Measurements from ENCODE around the gene CGGBP1.
"Not testable (repeated sequence)": the region's sequence is repeated elsewhere in the genome, so short reads cannot be mapped to it uniquely, and the experiment has no call there.

The CGGBP1 gene

DNA sequence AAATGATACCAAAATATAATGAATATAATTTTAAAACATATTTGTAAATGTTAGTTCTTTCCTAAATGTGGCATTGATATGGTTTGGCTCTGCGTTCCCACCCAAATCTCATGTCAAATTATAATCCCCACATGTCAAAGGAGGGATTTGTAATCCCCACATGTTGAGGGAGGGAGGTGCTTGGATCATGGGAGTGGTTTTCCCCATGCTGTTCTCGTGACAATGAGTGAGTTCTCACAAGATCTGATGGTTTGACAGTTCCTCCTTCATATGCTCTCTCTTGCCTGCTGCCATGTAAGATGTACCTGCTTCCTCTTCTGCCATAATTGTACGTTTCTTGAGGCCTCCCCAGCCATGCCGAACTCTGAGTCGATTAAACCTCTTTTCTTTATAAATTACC lies 12.0 kb downstream of the CGGBP1 start:
- Mint-ChIP-seq H3K27ac (no peak overlapping the region), H3K4me3 (no peak overlapping the region), H3K36me3 (no peaks in the 10 kb centered on the region), H3K9me3 (no peaks in the 10 kb centered on the region), H3K4me1 (peaks cover 24% of the 10 kb centered on the region), H3K27me3 (no peaks in the 10 kb centered on the region)

DNA sequence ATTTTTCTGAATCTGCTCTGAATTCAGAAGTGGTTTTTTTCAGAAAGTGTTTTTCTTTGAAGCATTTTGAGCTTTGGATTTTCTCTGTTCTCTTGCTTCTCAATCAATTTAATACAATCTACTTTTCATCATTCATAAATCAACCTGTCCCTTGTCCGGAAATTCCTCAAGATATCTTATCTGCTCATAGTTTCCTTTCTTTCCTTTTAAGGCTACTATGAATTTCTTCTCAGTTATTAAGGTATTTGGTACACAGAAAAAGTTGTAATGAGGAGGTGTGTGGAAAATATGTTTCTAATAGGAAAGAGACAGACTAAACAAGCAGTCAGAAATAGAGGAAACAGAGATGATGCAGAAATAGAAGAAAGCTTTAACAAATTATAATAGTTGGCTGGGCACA lies 14.4 kb downstream of the CGGBP1 start:
- Mint-ChIP-seq H3K36me3 (no peaks in the 10 kb centered on the region), H3K9me3 (no peaks in the 10 kb centered on the region), H3K4me1 (peaks cover 20% of the 10 kb centered on the region), H3K4me3 (no peak overlapping the region), H3K27ac (peak overlapping the region; percentile 90), H3K27me3 (no peaks in the 10 kb centered on the region)

DNA sequence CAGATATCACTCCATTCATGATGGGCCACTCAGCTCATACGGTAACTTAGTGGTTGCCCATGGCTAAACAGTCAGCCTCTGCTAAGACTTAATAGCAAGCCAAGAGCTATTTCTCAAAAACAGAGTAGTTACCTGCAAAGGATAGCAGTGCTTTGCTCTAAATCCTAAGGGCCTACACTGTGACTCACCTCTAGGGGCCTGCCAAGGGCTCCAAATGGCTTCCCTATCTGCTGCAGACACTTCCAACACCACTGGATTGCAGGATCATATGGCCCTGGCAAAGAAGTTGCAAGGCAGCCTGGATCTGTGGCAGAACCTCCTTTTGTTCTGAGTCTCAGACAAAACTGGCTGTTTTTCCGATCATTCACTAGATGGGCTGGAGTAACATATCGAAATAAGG lies 17.8 kb downstream of the CGGBP1 start:
- no peaks in the 10 kb centered on the region for H3K27me3 Mint-ChIP-seq
- H3K27ac Mint-ChIP-seq, result no peak overlapping the region
- H3K4me3 Mint-ChIP-seq, result no peak overlapping the region
- H3K4me1 Mint-ChIP-seq, result peaks cover 13% of the 10 kb centered on the region
- H3K36me3 Mint-ChIP-seq, result no peaks in the 10 kb centered on the region
- no peaks in the 10 kb centered on the region for H3K9me3 Mint-ChIP-seq

DNA sequence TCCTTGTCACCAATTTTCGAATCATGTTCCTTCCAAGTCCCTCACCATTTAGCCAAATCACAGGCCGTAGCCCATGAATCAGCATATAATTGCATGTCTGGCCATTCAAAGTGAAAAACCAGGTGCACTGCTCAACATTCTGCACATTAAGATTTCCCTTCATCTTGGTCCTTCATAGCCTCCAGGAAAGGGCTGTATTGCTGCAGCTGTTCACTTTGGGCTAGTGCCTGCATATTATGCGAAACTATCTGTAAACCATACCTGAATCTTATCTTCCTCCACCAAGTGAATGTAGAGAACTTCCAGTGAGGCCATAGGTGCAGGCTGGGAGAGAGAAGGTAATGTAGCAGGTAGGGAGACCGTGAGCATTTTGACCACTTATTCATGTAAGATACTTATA lies 18.3 kb downstream of the CGGBP1 start:
- no peaks in the 10 kb centered on the region for H3K9me3 Mint-ChIP-seq
- no peak overlapping the region for H3K27ac Mint-ChIP-seq
- H3K36me3 Mint-ChIP-seq, result peaks cover under 1% of the 10 kb centered on the region
- H3K4me3 Mint-ChIP-seq, result no peak overlapping the region
- peaks cover 10% of the 10 kb centered on the region for H3K4me1 Mint-ChIP-seq
- no peaks in the 10 kb centered on the region for H3K27me3 Mint-ChIP-seq

DNA sequence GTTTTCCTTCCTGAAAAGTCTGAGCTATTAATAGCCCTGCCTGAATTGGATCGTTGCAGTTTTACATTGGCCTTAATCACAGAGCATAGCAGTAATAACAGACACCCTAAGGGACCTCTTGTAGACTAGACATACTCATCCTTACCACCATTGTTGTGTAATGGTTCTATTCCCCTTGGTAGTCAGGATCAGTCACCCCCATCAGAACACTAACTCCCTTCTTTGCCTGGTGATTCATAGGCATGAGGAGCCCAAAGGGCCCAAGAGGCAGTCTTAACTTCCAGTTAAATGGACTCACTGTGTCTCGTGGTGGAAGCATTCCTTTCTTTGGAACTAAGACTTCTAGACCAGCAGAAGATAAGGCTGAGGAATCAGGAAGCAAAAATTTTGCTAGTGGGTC lies 20.2 kb downstream of the CGGBP1 start:
- Mint-ChIP-seq H3K36me3 (peaks cover 1% of the 10 kb centered on the region), H3K27me3 (no peaks in the 10 kb centered on the region), H3K9me3 (no peaks in the 10 kb centered on the region), H3K4me1 (peaks cover 12% of the 10 kb centered on the region), H3K4me3 (no peak overlapping the region), H3K27ac (no peak overlapping the region)

DNA sequence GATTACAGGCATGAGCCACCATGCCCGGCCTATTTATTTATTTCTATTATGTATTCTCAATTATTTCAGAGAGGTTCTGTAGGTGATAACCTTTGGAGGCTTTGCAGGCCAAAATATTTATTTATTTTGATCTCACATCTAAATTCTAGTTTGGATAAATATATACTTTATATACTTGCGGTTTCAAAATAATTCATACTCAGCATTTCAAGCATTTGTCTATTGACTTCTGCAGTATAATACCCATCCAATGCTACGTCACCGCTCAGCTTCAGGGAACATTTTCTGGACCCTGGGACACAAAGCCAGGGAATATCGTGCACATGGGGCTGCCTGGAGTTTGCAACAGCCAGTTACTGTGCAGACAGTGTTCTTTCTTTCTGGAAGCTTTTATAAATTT lies 22.6 kb downstream of the CGGBP1 start:
- Mint-ChIP-seq H3K4me1 (peaks cover 36% of the 10 kb centered on the region), H3K27ac (no peak overlapping the region), H3K9me3 (no peaks in the 10 kb centered on the region), H3K4me3 (no peak overlapping the region), H3K27me3 (no peaks in the 10 kb centered on the region), H3K36me3 (peaks cover 1% of the 10 kb centered on the region)

DNA sequence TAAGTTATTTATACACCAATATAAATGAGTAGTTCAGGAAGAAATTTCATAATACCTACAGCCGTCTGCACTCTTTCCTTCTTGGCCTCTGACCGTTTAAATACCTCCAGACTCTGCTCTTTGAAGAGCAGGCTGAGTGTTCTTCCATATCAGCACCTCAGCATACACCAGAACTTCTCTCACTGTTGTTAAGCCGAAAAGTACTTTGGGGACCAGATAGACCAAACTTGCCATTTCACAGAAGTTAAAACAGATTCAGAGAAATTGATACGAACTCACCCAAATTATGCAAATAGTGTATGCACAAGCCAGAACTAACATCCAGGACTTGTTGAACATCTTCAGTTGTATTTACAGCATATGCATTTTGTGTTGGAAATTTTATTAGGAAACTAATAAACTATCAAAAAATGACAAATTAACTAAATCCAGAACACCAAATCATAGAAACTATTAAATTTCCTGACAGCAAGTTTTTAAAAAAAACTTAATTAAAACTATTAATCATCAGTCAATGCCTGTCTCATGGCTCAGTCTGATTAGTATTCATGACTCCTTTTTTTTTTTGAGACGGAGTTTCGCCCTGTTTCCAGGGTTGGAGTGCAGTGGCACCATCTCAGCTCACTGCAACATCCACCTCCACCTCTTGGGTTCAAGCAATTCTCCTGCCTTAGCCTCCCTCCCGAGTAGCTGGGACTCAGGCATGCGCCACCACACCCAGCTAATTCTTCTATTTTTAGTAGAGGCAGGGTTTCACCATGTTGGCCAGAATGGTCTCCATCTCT lies 24.1 kb downstream of the CGGBP1 start:
- H3K9me3 Mint-ChIP-seq, result no peaks in the 10 kb centered on the region
- no peaks in the 10 kb centered on the region for H3K27me3 Mint-ChIP-seq
- H3K36me3 Mint-ChIP-seq, result peaks cover 1% of the 10 kb centered on the region
- H3K4me3 Mint-ChIP-seq, result no peak overlapping the region
- H3K4me1 Mint-ChIP-seq, result peaks cover 45% of the 10 kb centered on the region
- no peak overlapping the region for H3K27ac Mint-ChIP-seq

DNA sequence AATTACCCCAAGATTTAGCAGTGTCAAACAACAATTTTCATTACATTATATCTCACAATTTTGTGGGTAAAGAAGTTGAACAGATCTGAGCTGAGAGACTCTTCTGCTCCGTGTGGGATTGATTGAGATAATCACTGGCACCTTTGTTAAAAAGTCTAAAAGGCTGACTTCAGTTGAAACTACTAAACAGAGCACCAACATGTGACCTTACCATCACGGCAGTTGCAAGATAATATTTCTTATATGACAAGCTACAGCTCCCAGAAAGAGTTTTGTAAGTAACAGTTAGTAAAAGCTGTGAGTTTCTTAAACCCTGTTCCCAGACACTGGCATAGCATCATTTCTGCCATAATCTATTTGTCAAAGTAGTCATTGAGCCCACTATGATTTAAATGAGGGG lies 25.0 kb downstream of the CGGBP1 start:
- Mint-ChIP-seq H3K36me3 (peaks cover 1% of the 10 kb centered on the region), H3K9me3 (no peaks in the 10 kb centered on the region)

DNA sequence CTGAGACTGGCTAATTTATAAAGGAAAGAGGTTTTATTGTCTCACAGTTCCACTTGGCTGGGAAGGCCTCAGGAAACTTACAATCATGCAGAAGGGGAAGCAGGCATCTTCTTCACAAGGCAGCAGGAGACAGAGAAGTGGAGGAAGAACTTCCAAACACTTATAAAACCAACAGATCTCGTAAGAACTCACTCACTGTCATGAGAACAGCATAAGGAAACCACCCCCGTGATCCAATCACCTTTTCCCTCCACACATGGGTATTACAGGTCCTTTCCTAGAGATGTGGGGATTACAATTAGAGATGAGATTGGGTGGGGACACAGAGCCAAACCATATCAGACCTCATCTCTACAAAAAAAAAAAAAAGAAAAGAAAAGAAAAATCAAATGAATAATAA lies 25.7 kb downstream of the CGGBP1 start:
- Mint-ChIP-seq H3K27me3 (no peaks in the 10 kb centered on the region), H3K36me3 (peaks cover 1% of the 10 kb centered on the region), H3K27ac (no peak overlapping the region), H3K9me3 (no peaks in the 10 kb centered on the region), H3K4me1 (peaks cover 51% of the 10 kb centered on the region), H3K4me3 (no peak overlapping the region)

More for the DNA sequence above, 25.0 kb downstream of the CGGBP1 start:
- no peak overlapping the region for H3K27ac Mint-ChIP-seq
- H3K4me3 Mint-ChIP-seq, result no peak overlapping the region
- peaks cover 51% of the 10 kb centered on the region for H3K4me1 Mint-ChIP-seq
- H3K27me3 Mint-ChIP-seq, result no peaks in the 10 kb centered on the region

DNA sequence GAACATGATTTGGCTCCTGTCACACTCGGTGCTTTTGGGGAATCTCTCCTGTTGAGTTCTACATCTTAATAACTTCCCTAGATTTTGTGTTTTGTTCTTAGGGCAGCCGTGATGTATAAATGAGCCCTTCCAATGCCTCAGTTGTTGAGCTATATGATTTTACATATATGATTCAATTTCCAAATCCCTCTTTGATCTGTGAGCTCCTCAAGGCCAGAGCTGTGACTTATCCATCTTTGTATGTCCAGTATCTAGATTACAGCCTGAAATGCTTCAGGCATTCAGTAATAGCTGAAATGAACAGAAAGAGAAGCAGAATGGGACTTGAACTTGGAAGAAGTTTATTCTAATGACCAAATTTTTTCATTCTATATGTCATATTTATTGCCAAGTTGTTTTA lies 26.6 kb downstream of the CGGBP1 start:
- H3K27ac Mint-ChIP-seq, result peak overlapping the region; percentile 87
- H3K9me3 Mint-ChIP-seq, result no peaks in the 10 kb centered on the region
- peaks cover 51% of the 10 kb centered on the region for H3K4me1 Mint-ChIP-seq
- peak overlapping the region; percentile 86 for H3K4me3 Mint-ChIP-seq
- peaks cover 1% of the 10 kb centered on the region for H3K36me3 Mint-ChIP-seq
- no peaks in the 10 kb centered on the region for H3K27me3 Mint-ChIP-seq

DNA sequence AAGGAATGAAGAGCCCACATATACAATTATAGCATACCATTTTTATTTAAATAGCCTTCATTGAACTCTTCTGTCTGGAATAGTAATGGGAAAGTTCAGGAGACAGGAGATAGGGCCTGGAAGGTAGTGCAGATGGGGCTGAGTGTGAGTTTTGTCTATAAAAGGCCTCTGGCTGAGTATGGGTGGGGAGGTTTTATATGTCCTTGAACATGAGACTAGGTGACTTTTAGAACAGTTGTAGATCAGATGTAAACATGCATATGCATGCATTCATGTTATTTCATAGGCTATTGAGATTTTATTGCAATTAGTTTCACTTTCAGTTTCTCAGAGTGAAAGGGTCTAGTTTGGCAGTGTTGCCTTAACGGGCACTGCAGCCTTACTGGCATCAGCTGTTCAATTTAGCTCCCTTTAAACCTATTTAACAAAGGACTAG lies 27.1 kb downstream of the CGGBP1 start:
- Mint-ChIP-seq H3K9me3 (no peaks in the 10 kb centered on the region), H3K27me3 (no peaks in the 10 kb centered on the region), H3K4me3 (peak overlapping the region; percentile 86), H3K36me3 (peaks cover 1% of the 10 kb centered on the region), H3K27ac (peak overlapping the region; percentile 55), H3K4me1 (peaks cover 51% of the 10 kb centered on the region)

DNA sequence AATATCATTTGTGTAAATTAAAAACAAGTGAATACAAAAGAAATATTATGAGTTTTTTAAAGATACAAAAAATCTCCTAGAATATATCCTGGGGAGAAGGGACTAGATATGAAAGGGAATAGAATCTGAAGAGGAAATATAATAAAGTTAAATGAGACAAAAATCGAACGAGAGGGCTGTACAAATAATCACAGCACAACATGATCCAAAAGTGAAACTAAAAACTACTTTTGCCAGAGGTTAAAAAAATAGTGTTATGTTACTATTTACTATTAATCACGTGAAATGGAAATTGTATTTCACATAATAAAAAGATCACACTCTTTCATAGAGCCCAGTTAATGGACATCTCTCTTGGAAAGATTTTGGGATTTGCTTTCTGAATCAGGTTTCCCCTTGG lies 28.6 kb downstream of the CGGBP1 start:
- Mint-ChIP-seq H3K4me1 (peaks cover 51% of the 10 kb centered on the region), H3K27ac (no peak overlapping the region), H3K4me3 (peak overlapping the region; percentile 62), H3K27me3 (no peaks in the 10 kb centered on the region), H3K36me3 (no peaks in the 10 kb centered on the region), H3K9me3 (no peaks in the 10 kb centered on the region)

DNA sequence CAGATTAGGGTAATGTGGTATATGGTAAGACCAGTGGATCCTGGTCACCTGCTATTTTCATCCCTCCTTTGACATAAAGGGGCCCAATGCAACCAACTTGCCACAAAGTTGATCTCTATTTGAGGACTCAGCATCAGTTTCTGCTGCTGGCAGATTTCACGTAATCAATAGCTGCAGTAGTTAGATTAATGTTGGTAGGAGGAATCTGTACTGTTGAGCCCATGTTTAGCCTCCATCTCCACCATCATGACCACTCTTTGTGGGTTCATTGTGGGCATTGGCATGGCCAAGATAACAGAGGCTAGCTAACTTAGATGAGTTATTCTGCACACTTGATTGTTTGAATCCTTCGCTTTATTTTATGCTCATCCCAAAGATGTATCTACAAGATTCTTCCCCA lies 29.9 kb downstream of the CGGBP1 start:
- Mint-ChIP-seq H3K4me1 (peaks cover 42% of the 10 kb centered on the region), H3K4me3 (no peak overlapping the region), H3K27me3 (no peaks in the 10 kb centered on the region), H3K27ac (no peak overlapping the region), H3K9me3 (no peaks in the 10 kb centered on the region), H3K36me3 (no peaks in the 10 kb centered on the region)

DNA sequence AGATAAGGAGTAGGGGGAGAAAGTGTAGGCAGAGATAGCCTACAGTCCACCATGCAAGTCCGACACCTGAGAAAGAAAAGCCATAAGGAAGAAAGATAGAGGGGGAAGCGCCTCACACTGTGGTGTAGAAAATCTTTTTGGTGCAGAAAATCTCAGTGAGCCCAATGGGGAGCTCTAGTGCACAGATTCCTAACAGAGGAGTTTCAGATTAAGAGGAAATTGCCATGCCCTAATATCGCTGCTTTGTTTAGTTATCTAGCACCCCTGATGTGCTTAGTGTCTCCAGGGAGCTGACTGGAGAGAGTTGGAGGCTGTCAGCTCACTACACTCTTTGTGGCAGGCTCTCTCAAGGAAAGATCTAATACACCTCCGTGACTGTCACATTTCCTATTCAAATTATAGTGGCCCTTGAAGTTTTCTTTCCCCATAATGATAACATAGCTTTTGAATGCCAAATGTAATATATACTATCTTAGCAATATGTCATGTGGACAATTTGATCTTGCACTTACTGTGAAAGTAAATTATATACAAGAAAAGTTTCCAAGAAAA lies 33.7 kb downstream of the CGGBP1 start:
- no peak overlapping the region for H3K4me3 Mint-ChIP-seq
- no peaks in the 10 kb centered on the region for H3K36me3 Mint-ChIP-seq
- H3K27me3 Mint-ChIP-seq, result no peaks in the 10 kb centered on the region
- H3K4me1 Mint-ChIP-seq, result peaks cover 10% of the 10 kb centered on the region
- no peak overlapping the region for H3K27ac Mint-ChIP-seq
- H3K9me3 Mint-ChIP-seq, result no peaks in the 10 kb centered on the region

DNA sequence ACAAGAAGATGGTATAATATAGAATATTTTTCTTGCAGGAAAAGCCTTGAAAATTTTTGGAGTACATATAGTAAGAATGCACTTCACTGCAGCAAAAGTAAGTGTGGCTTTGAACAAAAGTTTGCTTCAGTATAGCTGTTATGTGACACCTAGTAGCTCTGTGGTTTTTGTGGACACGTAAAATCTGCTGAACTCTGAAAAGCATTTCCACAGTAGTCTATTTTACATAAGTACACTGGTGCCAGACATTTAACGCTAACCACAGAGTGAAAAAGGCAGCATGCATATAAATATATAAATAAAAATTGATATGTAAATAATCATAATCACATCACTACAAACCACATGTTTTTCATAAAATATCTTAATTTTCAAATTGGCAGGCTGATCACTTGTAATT lies 39.8 kb downstream of the CGGBP1 start:
- H3K27me3 Mint-ChIP-seq, result no peaks in the 10 kb centered on the region
- H3K36me3 Mint-ChIP-seq, result no peaks in the 10 kb centered on the region
- H3K9me3 Mint-ChIP-seq, result no peaks in the 10 kb centered on the region
- no peak overlapping the region for H3K4me3 Mint-ChIP-seq
- peaks cover 4% of the 10 kb centered on the region for H3K4me1 Mint-ChIP-seq
- no peak overlapping the region for H3K27ac Mint-ChIP-seq

DNA sequence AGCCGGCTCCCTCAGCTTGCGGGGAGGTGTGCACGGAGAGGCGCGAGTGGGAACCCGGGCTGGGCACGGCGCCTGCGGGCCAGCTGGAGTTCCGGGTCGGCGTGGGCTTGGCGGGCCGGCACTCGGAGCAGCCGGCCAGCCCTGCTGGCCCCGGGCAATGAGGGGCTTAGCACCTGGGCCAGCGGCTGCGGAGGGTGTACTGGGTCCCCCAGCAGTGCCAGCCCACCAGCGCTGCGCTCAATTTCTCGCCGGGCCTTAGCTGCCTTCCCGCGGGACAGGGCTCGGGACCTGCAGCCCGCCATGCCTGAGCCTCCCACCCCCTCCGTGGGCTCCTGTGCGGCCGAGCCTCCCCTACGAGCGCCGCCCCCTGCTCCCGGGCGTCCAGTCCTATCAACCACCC lies 43.1 kb downstream of the CGGBP1 start:
- H3K9me3 Mint-ChIP-seq, H3K4me3 Mint-ChIP-seq, H3K36me3 Mint-ChIP-seq, H3K27ac Mint-ChIP-seq, H3K4me1 Mint-ChIP-seq, H3K27me3 Mint-ChIP-seq: not testable (repeated sequence)

DNA sequence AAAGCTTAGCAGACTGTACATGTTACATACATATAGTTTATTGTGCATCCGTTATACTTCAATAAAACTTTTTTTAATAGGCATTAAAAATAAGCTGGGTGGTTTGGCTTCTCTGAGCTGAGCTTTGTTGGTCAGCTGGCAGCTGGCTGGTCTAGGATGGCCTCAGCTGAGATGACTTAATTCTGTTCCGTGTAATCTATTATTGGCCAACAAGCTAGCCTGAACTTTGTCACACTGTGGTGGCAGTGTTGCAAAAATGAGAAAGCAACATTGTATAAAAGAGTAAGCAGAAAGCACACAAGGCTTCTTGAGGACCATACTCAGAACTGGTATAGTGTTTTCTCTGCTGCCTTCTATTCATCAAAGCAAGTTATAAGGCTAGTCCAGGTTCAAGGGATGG lies 45.2 kb downstream of the CGGBP1 start:
- Mint-ChIP-seq H3K36me3 (no peaks in the 10 kb centered on the region), H3K4me3 (no peak overlapping the region), H3K9me3 (no peaks in the 10 kb centered on the region), H3K27ac (no peak overlapping the region), H3K4me1 (peaks cover 4% of the 10 kb centered on the region), H3K27me3 (no peaks in the 10 kb centered on the region)

Measured in activated naive CD4-positive, alpha-beta T cell treated with anti-CD3 and anti-CD28 coated beads, Interleukin-2, amount 50 U/mL, for 24 hours (primary cell).